ENCODE results near the gene FAM20A.
"Not testable (repeated sequence)": the region's sequence is repeated elsewhere in the genome, so short reads cannot be mapped to it uniquely, and the experiment has no call there.

The FAM20A gene

GRCh38 chr17:68564415-68565111, 36.6 kb downstream of the FAM20A start:
- no peak for DNase-seq

GRCh38 chr17:68562736-68563135, 38.4 kb downstream of the FAM20A start:
- no peak for DNase-seq

- no peak for DNase-seq
Observed at GRCh38 chr17:68560966-68561720, 40.0 kb downstream of the FAM20A start.

- no peak for DNase-seq
Observed at GRCh38 chr17:68559316-68559715, 41.9 kb downstream of the FAM20A start.

- DNase-seq: no peak
Observed at GRCh38 chr17:68556551-68556950, 44.6 kb downstream of the FAM20A start.

GRCh38 chr17:68544111-68544915, 56.9 kb downstream of the FAM20A start:
- DNase-seq: no peak

- no peak for DNase-seq
Observed at GRCh38 chr17:68542698-68543463, 58.3 kb downstream of the FAM20A start.

GRCh38 chr17:68541816-68542215, 59.4 kb downstream of the FAM20A start:
- DNase-seq: no peak

- DNase-seq: no peak
Observed at GRCh38 chr17:68540981-68541380, 60.2 kb downstream of the FAM20A start.

GRCh38 chr17:68539548-68540467, 61.4 kb downstream of the FAM20A start:
- no peak for DNase-seq

GRCh38 chr17:68535922-68536321, 65.2 kb downstream of the FAM20A start:
- DNase-seq: no peak

GRCh38 chr17:68534695-68535088, 66.5 kb downstream of the FAM20A start:
- DNase-seq: no peak

GRCh38 chr17:68533887-68534694, 67.1 kb downstream of the FAM20A start:
- DNase-seq: no peak

- no peak for DNase-seq
Observed at GRCh38 chr17:68532826-68533225, 68.3 kb downstream of the FAM20A start.

- no peak for DNase-seq
Observed at GRCh38 chr17:68531252-68531651, 69.9 kb downstream of the FAM20A start.

GRCh38 chr17:68527314-68527713, 73.9 kb downstream of the FAM20A start:
- DNase-seq: no peak

- DNase-seq: no peak
Observed at GRCh38 chr17:68526548-68526947, 74.6 kb downstream of the FAM20A start.

- no peak for DNase-seq
Observed at GRCh38 chr17:68522266-68522665, 78.9 kb downstream of the FAM20A start.

GRCh38 chr17:68519911-68520310, 81.3 kb downstream of the FAM20A start:
- DNase-seq: no peak

- not testable (repeated sequence) for DNase-seq
Observed at GRCh38 chr17:68519051-68519450, 82.1 kb downstream of the FAM20A start.

Data from GOT3 (cell line).